ENCODE results near the gene FAAH2.

Gene FAAH2

GRCh38 chrX:57453901-57454300 lies 167.4 kb downstream of the FAAH2 start:
- H3K9me3 ChIP-seq (ENCODE audit: control insufficient read depth, insufficient read depth, low read depth, low read length), result peaks cover 67% of the 10 kb centered on the region
- H3K27me3 ChIP-seq (ENCODE audit: control insufficient read depth, insufficient read depth, low read length), result no peaks in the 10 kb centered on the region
- H3K4me3 ChIP-seq (ENCODE audit: low read depth, low read length), result no peak overlapping the region

GRCh38 chrX:57481514-57481913 lies 195.0 kb downstream of the FAAH2 start:
- H3K27me3 ChIP-seq (ENCODE audit: control insufficient read depth, insufficient read depth, low read length), result no peaks in the 10 kb centered on the region
- no peak overlapping the region for H3K27ac ChIP-seq (ENCODE audit: low read depth, low read length)
- H3K9ac ChIP-seq (ENCODE audit: low read length), result no peak overlapping the region
- peaks cover 22% of the 10 kb centered on the region; the same call in 1 of the 2 replicates for H3K9me3 ChIP-seq (ENCODE audit: control insufficient read depth, insufficient read depth, low read depth, low read length)
- no peaks in the 10 kb centered on the region for H3K36me3 ChIP-seq (ENCODE audit: control insufficient read depth, insufficient read depth, low read length)
- H3K4me3 ChIP-seq (ENCODE audit: low read depth, low read length), result no peak overlapping the region
- no peaks in the 10 kb centered on the region; the same call in 1 of the 2 replicates for H3K4me1 ChIP-seq (ENCODE audit: control insufficient read depth, insufficient read depth, low read length)

More at GRCh38 chrX:57453901-57454300, 167.4 kb downstream of the FAAH2 start:
- no peaks in the 10 kb centered on the region for H3K4me1 ChIP-seq (ENCODE audit: control insufficient read depth, insufficient read depth, low read length)
- H3K36me3 ChIP-seq (ENCODE audit: control insufficient read depth, insufficient read depth, low read length), result peaks cover 19% of the 10 kb centered on the region
- H3K9ac ChIP-seq (ENCODE audit: low read length), result no peak overlapping the region
- no peak overlapping the region for H3K27ac ChIP-seq (ENCODE audit: low read depth, low read length)

GRCh38 chrX:57516491-57516890 lies 230.0 kb downstream of the FAAH2 start:
- Histone ChIP-seq H3K4me3 (ENCODE audit: low read depth, low read length) (no peak overlapping the region), H3K27ac (ENCODE audit: low read depth, low read length) (no peak overlapping the region), H3K27me3 (ENCODE audit: control insufficient read depth, insufficient read depth, low read length) (no peaks in the 10 kb centered on the region), H3K9me3 (ENCODE audit: control insufficient read depth, insufficient read depth, low read depth, low read length) (peaks cover 19% of the 10 kb centered on the region; the same call in 1 of the 2 replicates), H3K4me1 (ENCODE audit: control insufficient read depth, insufficient read depth, low read length) (no peaks in the 10 kb centered on the region), H3K9ac (ENCODE audit: low read length) (no peak overlapping the region), H3K36me3 (ENCODE audit: control insufficient read depth, insufficient read depth, low read length) (no peaks in the 10 kb centered on the region)

- Histone ChIP-seq H3K36me3 (ENCODE audit: control insufficient read depth, insufficient read depth, low read length) (no peaks in the 10 kb centered on the region), H3K4me1 (ENCODE audit: control insufficient read depth, insufficient read depth, low read length) (no peaks in the 10 kb centered on the region), H3K27me3 (ENCODE audit: control insufficient read depth, insufficient read depth, low read length) (no peaks in the 10 kb centered on the region), H3K9ac (ENCODE audit: low read length) (no peak overlapping the region), H3K9me3 (ENCODE audit: control insufficient read depth, insufficient read depth, low read depth, low read length) (peaks cover 20% of the 10 kb centered on the region; the same call in 1 of the 2 replicates), H3K27ac (ENCODE audit: low read depth, low read length) (no peak overlapping the region), H3K4me3 (ENCODE audit: low read depth, low read length) (no peak overlapping the region)
These were observed 233.1 kb downstream of the FAAH2 start for GRCh38 chrX:57519578-57520118.

- no peak overlapping the region for H3K27ac ChIP-seq (ENCODE audit: low read depth, low read length)
- no peaks in the 10 kb centered on the region for H3K27me3 ChIP-seq (ENCODE audit: control insufficient read depth, insufficient read depth, low read length)
- no peak overlapping the region for H3K4me3 ChIP-seq (ENCODE audit: low read depth, low read length)
- no peak overlapping the region for H3K9ac ChIP-seq (ENCODE audit: low read length)
- H3K9me3 ChIP-seq (ENCODE audit: control insufficient read depth, insufficient read depth, low read depth, low read length), result peaks cover 3% of the 10 kb centered on the region; the same call in 1 of the 2 replicates
- no peaks in the 10 kb centered on the region for H3K36me3 ChIP-seq (ENCODE audit: control insufficient read depth, insufficient read depth, low read length)
- H3K4me1 ChIP-seq (ENCODE audit: control insufficient read depth, insufficient read depth, low read length), result no peaks in the 10 kb centered on the region
These were observed 242.3 kb downstream of the FAAH2 start for GRCh38 chrX:57528670-57529255.

Measured in HUES6 (cell line).